Amniotic epithelial cell (primary cell): ENCODE measurements around the gene S1PR2.

Source experiments
- DNase-seq: peaks from one replicate; pipeline ENCODE4 v3.0.0-alpha.2; 2010; ENCODE audit warnings: low read depth

S1PR2 gene

GRCh38 chr19:10230861-10231611, at the start of gene S1PR2:
Gene S1PR2, minus strand, starts transcription at chr19:10231331. Its CDS starts 6,426 bp downstream, at chr19:10224905.
- peak; percentile 21 for DNase-seq

- DNase-seq = no peak
These were observed 48.8 kb upstream of the S1PR2 start for GRCh38 chr19:10279737-10280442.

- DNase-seq = no peak
These were observed 47.8 kb upstream of the S1PR2 start for GRCh38 chr19:10278935-10279334.

GRCh38 chr19:10277795-10278589, 46.9 kb upstream of the S1PR2 start:
- no peak for DNase-seq

GRCh38 chr19:10274589-10274988, 43.5 kb upstream of the S1PR2 start:
- no peak for DNase-seq

GRCh38 chr19:10271543-10272086, 40.5 kb upstream of the S1PR2 start:
- no peak for DNase-seq

- DNase-seq = peak; percentile 68
These were observed 39.7 kb upstream of the S1PR2 start, which contains the start of gene ICAM1 for GRCh38 chr19:10270616-10271394. Gene ICAM1, plus strand, starts transcription at chr19:10271120. Its CDS starts 40 bp downstream, at chr19:10271160.

GRCh38 chr19:10270180-10270615, 39.1 kb upstream of the S1PR2 start:
- peak; percentile 63 for DNase-seq

- DNase-seq = peak; percentile 59
These were observed 38.4 kb upstream of the S1PR2 start for GRCh38 chr19:10269333-10270179.

GRCh38 chr19:10268071-10268470, 36.9 kb upstream of the S1PR2 start:
- no peak for DNase-seq

- DNase-seq = no peak
These were observed 35.6 kb upstream of the S1PR2 start for GRCh38 chr19:10266706-10267105.

GRCh38 chr19:10262771-10263170, 31.6 kb upstream of the S1PR2 start:
- peak; percentile 67 for DNase-seq

- DNase-seq = no peak
These were observed 29.0 kb upstream of the S1PR2 start for GRCh38 chr19:10260141-10260584.

- DNase-seq = peak; percentile 65
These were observed 28.2 kb upstream of the S1PR2 start for GRCh38 chr19:10259162-10259905.

- DNase-seq = no peak
These were observed 27.1 kb upstream of the S1PR2 start for GRCh38 chr19:10258080-10258710.

GRCh38 chr19:10256970-10257615, 26.0 kb upstream of the S1PR2 start:
- no peak for DNase-seq

GRCh38 chr19:10256551-10256950, 25.4 kb upstream of the S1PR2 start:
- DNase-seq = no peak

GRCh38 chr19:10255358-10255757, 24.2 kb upstream of the S1PR2 start:
- no peak for DNase-seq

GRCh38 chr19:10254244-10254643, 23.1 kb upstream of the S1PR2 start:
- DNase-seq = no peak
